Measurements from ENCODE around the gene NPY1R.

Gene NPY1R

GRCh38 chr4:163332526-163333406 lies at the start of gene NPY1R:
Gene NPY1R (minus strand): TSS chr4:163332596. CDS start chr4:163326554, 6,042 bp downstream.
- DNase-seq, result peak; percentile 58

- no peak for DNase-seq
Measured at GRCh38 chr4:163380703-163381102, 48.3 kb upstream of the NPY1R start.

- DNase-seq, result no peak
Measured at GRCh38 chr4:163378661-163379060, 46.3 kb upstream of the NPY1R start.

- no peak for DNase-seq
Measured at GRCh38 chr4:163372029-163372428, 39.6 kb upstream of the NPY1R start.

- DNase-seq, result no peak
Measured at GRCh38 chr4:163367651-163368050, 35.3 kb upstream of the NPY1R start.

- DNase-seq, result no peak
Measured at GRCh38 chr4:163356104-163356503, 23.7 kb upstream of the NPY1R start.

- DNase-seq, result no peak
Measured at GRCh38 chr4:163353054-163353453, 20.7 kb upstream of the NPY1R start.

- DNase-seq, result no peak
Measured at GRCh38 chr4:163350672-163351071, 18.3 kb upstream of the NPY1R start.

- peak; percentile 0 for DNase-seq
Measured at GRCh38 chr4:163344147-163345125, 12.0 kb upstream of the NPY1R start.

GRCh38 chr4:163343604-163344146 lies 11.3 kb upstream of the NPY1R start, which contains the start of gene NPY5R:
Gene NPY5R (plus strand): TSS chr4:163343892. CDS start chr4:163350274, 6,382 bp downstream.
- no peak for DNase-seq

- DNase-seq, result no peak
Measured at GRCh38 chr4:163335384-163335783, 3.0 kb upstream of the NPY1R start.

GRCh38 chr4:163331629-163332376 lies 593 bp downstream of the NPY1R start:
- DNase-seq, result peak; percentile 30

- DNase-seq, result no peak
Measured at GRCh38 chr4:163330916-163331628, 1.3 kb downstream of the NPY1R start.

GRCh38 chr4:163317110-163317509 lies 15.3 kb downstream of the NPY1R start:
- no peak for DNase-seq

- DNase-seq, result no peak
Measured at GRCh38 chr4:163309466-163309865, 22.9 kb downstream of the NPY1R start.

- DNase-seq, result no peak
Measured at GRCh38 chr4:163303069-163303468, 29.3 kb downstream of the NPY1R start.

GRCh38 chr4:163300445-163300844 lies 32.0 kb downstream of the NPY1R start:
- no peak for DNase-seq

- DNase-seq, result no peak
Measured at GRCh38 chr4:163295138-163295537, 37.3 kb downstream of the NPY1R start.

GRCh38 chr4:163284304-163284703 lies 48.1 kb downstream of the NPY1R start:
- DNase-seq, result no peak

GRCh38 chr4:163280703-163281519 lies 51.5 kb downstream of the NPY1R start:
- no peak for DNase-seq

- no peak for DNase-seq
Measured at GRCh38 chr4:163279713-163280112, 52.7 kb downstream of the NPY1R start.

Measured in NCI-H1105 (cell line).